Fibroblast of lung (primary cell): ENCODE results near the gene PABPC1L. TPM values are rescaled to one million over a fixed set of nuclear protein-coding genes. Genes with fewer than 3 reads are reported as not detected.
"Not testable (repeated sequence)": the region's sequence is repeated elsewhere in the genome, so short reads cannot be mapped to it uniquely, and the experiment has no call there.

ENCODE experiments used
- DNase-seq, 2 donors: peaks; one replicate each; pipeline versions ENCODE4 v3.0.0 to v3.0.0-alpha.2; 2010; ENCODE audit warnings: low read depth in 2 of 2
- H2AFZ ChIP-seq: 2 replicates; pipeline ENCODE4 v1.5.1; 2012; ENCODE audit warnings: low read length, control low read depth, inconsistent platforms
- H3K27ac ChIP-seq: 2 replicates; pipeline ENCODE4 v1.5.1; 2011; ENCODE audit warnings: low read length, control low read depth; ENCODE audit not compliant: insufficient read depth
- H3K27me3 ChIP-seq: 2 replicates; pipeline ENCODE4 v1.5.1; 2011; ENCODE audit warnings: mild to moderate bottlenecking, low read length; ENCODE audit not compliant: control insufficient read depth, insufficient read depth
- H3K36me3 ChIP-seq: 2 replicates; pipeline ENCODE4 v1.5.1; 2011; ENCODE audit warnings: low read length; ENCODE audit not compliant: control insufficient read depth, insufficient read depth
- H3K4me1 ChIP-seq: 2 replicates; pipeline ENCODE4 v1.5.1; 2011; ENCODE audit warnings: low read length; ENCODE audit not compliant: control insufficient read depth, insufficient read depth; ENCODE audit errors: extremely low read depth
- H3K4me2 ChIP-seq: 2 replicates; pipeline ENCODE4 v1.5.1; 2011; ENCODE audit warnings: low read length, control low read depth; ENCODE audit not compliant: insufficient read depth; ENCODE audit errors: extremely low read depth
- H3K4me3 ChIP-seq, 4 experiments: fragments of 200-600 bp in 1 of 4; sonication (generic) in 1 of 4; replicated peaks in 1 of 4; 2 replicates each; pipeline ENCODE4 v1.5.1; 2011 to 2016; ENCODE audit warnings: low read length in 4 of 4, low read depth in 3 of 4, mild to moderate bottlenecking in 3 of 4, control low read depth in 2 of 4, inconsistent platforms in 1 of 4, mixed read lengths in 1 of 4; ENCODE audit not compliant: insufficient read depth in 1 of 4; ENCODE audit errors: control extremely low read depth in 1 of 4
- H3K79me2 ChIP-seq: 2 replicates; pipeline ENCODE4 v1.5.1; 2012; ENCODE audit warnings: mild to moderate bottlenecking, low read length, inconsistent platforms; ENCODE audit not compliant: control insufficient read depth, insufficient read depth
- H3K9ac ChIP-seq: 2 replicates; pipeline ENCODE4 v1.5.1; 2011; ENCODE audit warnings: mild to moderate bottlenecking, low read length, control low read depth; ENCODE audit not compliant: insufficient read depth
- H3K9me3 ChIP-seq: 2 replicates; pipeline ENCODE4 v1.5.1; 2012; ENCODE audit warnings: low read depth, low read length; ENCODE audit not compliant: control insufficient read depth, insufficient read depth
- H4K20me1 ChIP-seq: 2 replicates; pipeline ENCODE4 v1.5.1; 2011; ENCODE audit warnings: low read length; ENCODE audit not compliant: control insufficient read depth, insufficient read depth; ENCODE audit errors: extremely low read depth
- EZH2 ChIP-seq: IDR thresholded peaks from 2 replicates; pipeline ENCODE4 v1.5.1; 2012; ENCODE audit warnings: low read length, control low read depth, mild to moderate bottlenecking; ENCODE audit errors: missing control alignments
- polyA minus RNA-seq: library from RNA; depleted of rRNA, polyadenylated mRNA; stranded (reverse); fragments of >200 nt; gene quantifications from 2 replicates; pipeline ENCODE4 v1.2.3, GENCODE V29; 2011; ENCODE audit warnings: low replicate concordance
- polyA plus RNA-seq, 2 donors: library from polyadenylated mRNA; depleted of rRNA in 1 of 2; stranded (reverse) in 1 of 2; unstranded in 1 of 2; fragments of >200 nt; gene quantifications; 2 replicates each; pipeline ENCODE4 v1.2.1, GENCODE V29; 2011 to 2012; ENCODE audit warnings: missing spikeins in 1 of 2
- total RNA-seq: library from RNA; depleted of rRNA; stranded (reverse); fragments of >200 nt; gene quantifications from 2 replicates; pipeline ENCODE4 v1.2.1, GENCODE V29; 2014
- TF ChIP-seq, protein P1 (sequence below), 2 donors: IDR thresholded peaks in 1 of 2; conservative IDR thresholded peaks in 1 of 2; 1 replicate in 1 of 2; 2 replicates in 1 of 2; pipeline ENCODE4 v1.5.1; 2011 to 2012; ENCODE audit warnings: low read length in 2 of 2, control low read depth in 1 of 2, inconsistent platforms in 1 of 2, low read depth in 1 of 2, mild to moderate bottlenecking in 1 of 2

PABPC1L gene
- total RNA-seq = 6.7 and 11.9 TPM in 2 replicates
- polyA plus RNA-seq = 11.6 and 17.8 TPM in 2 replicates
- polyA plus RNA-seq (2012) = 5.9 and 9.5 TPM in 2 replicates
- polyA minus RNA-seq = 3.4 and 5.4 TPM in 2 replicates

GRCh38 chr20:44909872-44910689, at the start of gene PABPC1L:
PABPC1L (plus strand) TSS chr20:44910060; CDS start chr20:44910144, 84 bp downstream.
- H3K9ac ChIP-seq = peak within 1 kb of the TSS; percentile 51
- no peaks in the 10 kb centered on the region for H3K27me3 ChIP-seq
- H3K27ac ChIP-seq = peak within 1 kb of the TSS; percentile 24
- H3K4me1 ChIP-seq = no peaks in the 10 kb centered on the region
- no peaks in the 10 kb centered on the region for H3K9me3 ChIP-seq
- peak within 1 kb of the TSS; percentile 45 for H2AFZ ChIP-seq
- peak within 1 kb of the TSS; percentile 68 to 78 (median 68) for H3K4me3 ChIP-seq
- peak; percentile 48 to 63 for DNase-seq
- no peaks in the 10 kb centered on the region for H4K20me1 ChIP-seq
- peaks cover 5% of the 10 kb centered on the region for H3K36me3 ChIP-seq
- no peak for TF ChIP-seq EZH2
- TF ChIP-seq, protein P1, sequence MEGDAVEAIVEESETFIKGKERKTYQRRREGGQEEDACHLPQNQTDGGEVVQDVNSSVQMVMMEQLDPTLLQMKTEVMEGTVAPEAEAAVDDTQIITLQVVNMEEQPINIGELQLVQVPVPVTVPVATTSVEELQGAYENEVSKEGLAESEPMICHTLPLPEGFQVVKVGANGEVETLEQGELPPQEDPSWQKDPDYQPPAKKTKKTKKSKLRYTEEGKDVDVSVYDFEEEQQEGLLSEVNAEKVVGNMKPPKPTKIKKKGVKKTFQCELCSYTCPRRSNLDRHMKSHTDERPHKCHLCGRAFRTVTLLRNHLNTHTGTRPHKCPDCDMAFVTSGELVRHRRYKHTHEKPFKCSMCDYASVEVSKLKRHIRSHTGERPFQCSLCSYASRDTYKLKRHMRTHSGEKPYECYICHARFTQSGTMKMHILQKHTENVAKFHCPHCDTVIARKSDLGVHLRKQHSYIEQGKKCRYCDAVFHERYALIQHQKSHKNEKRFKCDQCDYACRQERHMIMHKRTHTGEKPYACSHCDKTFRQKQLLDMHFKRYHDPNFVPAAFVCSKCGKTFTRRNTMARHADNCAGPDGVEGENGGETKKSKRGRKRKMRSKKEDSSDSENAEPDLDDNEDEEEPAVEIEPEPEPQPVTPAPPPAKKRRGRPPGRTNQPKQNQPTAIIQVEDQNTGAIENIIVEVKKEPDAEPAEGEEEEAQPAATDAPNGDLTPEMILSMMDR (conservative IDR thresholded peaks at IDR 0.05 in 1 of 2, IDR thresholded peaks at IDR 0.05 in 1 of 2; ENCODE audit: low read depth in 1 of 2, low read length in 2 of 2) = no peak
- H3K4me2 ChIP-seq = peak within 1 kb of the TSS; percentile 82
- peaks cover 3% of the 10 kb centered on the region for H3K79me2 ChIP-seq

GRCh38 chr20:44861531-44862006, 48.3 kb upstream of the PABPC1L start:
- H4K20me1 ChIP-seq = no peaks in the 10 kb centered on the region
- H2AFZ ChIP-seq = no peak overlapping the region
- no peak overlapping the region for H3K27ac ChIP-seq
- TF ChIP-seq EZH2 = no peak
- TF ChIP-seq, protein P1 (conservative IDR thresholded peaks at IDR 0.05 in 1 of 2, IDR thresholded peaks at IDR 0.05 in 1 of 2; ENCODE audit: low read depth in 1 of 2, low read length in 2 of 2) = no peak
- H3K9me3 ChIP-seq = no peaks in the 10 kb centered on the region
- no peaks in the 10 kb centered on the region for H3K27me3 ChIP-seq
- H3K4me1 ChIP-seq = no peaks in the 10 kb centered on the region
- peak; percentile 21 to 75 for DNase-seq
- H3K79me2 ChIP-seq = no peaks in the 10 kb centered on the region
- no peak overlapping the region for H3K4me3 ChIP-seq
- no peak overlapping the region for H3K4me2 ChIP-seq
- H3K9ac ChIP-seq = no peak overlapping the region
- no peaks in the 10 kb centered on the region for H3K36me3 ChIP-seq

GRCh38 chr20:44862286-44862685, 47.6 kb upstream of the PABPC1L start:
- Histone ChIP-seq H3K27ac (no peak overlapping the region), H3K9me3 (no peaks in the 10 kb centered on the region), H3K27me3 (no peaks in the 10 kb centered on the region), H4K20me1 (no peaks in the 10 kb centered on the region), H3K4me3 (no peak overlapping the region), H3K4me1 (no peaks in the 10 kb centered on the region), H3K4me2 (no peak overlapping the region), H3K79me2 (no peaks in the 10 kb centered on the region), H3K9ac (no peak overlapping the region), H3K36me3 (no peaks in the 10 kb centered on the region), H2AFZ (no peak overlapping the region)
- TF ChIP-seq, protein P1 (conservative IDR thresholded peaks at IDR 0.05 in 1 of 2, IDR thresholded peaks at IDR 0.05 in 1 of 2; ENCODE audit: low read depth in 1 of 2, low read length in 2 of 2) = no peak
- TF ChIP-seq EZH2 = no peak
- no peak for DNase-seq

DNA sequence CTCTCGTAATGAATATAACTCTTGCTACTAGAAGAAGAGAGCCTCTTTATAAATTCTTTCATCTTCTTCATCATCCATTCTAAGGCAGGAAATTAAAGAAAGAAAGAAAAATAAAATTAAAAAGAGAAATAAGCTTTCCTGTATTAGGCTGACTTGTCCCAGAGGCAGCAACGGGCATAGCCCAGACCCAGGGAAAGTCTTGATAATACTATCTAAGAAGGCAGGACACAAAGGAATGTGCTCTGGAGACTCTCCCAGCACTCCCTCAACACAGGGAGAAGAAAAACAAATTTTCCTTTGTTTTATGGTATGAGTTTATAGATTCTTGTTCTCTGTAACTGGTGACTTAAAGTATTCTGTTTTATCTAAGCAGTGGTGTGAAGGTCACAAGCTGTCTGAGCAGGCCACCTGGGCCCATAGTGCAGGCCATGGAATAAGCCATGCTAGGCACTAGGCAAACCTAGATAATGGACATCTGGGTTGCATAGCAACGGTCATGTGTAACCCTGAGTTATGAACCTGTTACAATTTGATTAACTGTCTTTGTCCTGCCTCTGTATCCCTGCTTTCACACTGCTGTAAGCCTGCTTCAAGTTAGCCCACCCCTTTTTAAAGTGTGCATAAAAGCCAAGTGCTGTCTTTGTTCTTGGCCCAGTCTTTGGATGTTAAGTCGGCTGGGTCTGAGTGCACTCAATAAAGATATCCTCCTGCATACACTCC, 46.3 kb upstream of the PABPC1L start:
- not testable (repeated sequence) for H3K4me3 ChIP-seq, H3K9ac ChIP-seq, DNase-seq, H3K79me2 ChIP-seq, H3K36me3 ChIP-seq, H3K27me3 ChIP-seq, H4K20me1 ChIP-seq, H3K4me1 ChIP-seq, H2AFZ ChIP-seq, H3K27ac ChIP-seq, H3K4me2 ChIP-seq, H3K9me3 ChIP-seq
